GM12872 (cell line): ENCODE measurements around the gene LTB4R2.

Source experiments
- TF ChIP-seq, protein P1 (sequence below): IDR thresholded peaks from 3 replicates; pipeline ENCODE4 v1.5.1; 2011; ENCODE audit warnings: low read depth, mild to moderate bottlenecking, low read length, moderate library complexity; ENCODE audit not compliant: insufficient read depth

The LTB4R2 gene

DNA sequence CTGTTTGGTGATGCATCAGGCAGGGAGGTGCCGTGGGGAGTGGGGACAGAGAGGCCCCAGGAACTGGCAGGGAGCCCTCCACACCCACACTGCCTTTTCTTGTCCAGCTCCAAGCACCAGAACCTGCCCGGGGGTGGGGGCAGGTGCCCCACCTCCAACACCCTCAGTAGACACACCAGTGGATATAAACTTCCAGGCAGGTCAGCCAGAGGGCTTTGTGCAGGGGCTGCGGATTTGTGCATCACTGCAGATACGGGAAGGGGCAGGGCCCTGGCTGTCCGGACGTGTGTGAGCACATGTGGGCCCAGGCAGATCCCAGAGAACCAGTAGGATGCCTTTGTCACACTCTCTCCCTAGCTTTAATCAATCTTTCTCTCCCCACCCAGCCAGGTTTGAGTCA lies 45.6 kb upstream of the LTB4R2 start:
- TF ChIP-seq, protein P1, sequence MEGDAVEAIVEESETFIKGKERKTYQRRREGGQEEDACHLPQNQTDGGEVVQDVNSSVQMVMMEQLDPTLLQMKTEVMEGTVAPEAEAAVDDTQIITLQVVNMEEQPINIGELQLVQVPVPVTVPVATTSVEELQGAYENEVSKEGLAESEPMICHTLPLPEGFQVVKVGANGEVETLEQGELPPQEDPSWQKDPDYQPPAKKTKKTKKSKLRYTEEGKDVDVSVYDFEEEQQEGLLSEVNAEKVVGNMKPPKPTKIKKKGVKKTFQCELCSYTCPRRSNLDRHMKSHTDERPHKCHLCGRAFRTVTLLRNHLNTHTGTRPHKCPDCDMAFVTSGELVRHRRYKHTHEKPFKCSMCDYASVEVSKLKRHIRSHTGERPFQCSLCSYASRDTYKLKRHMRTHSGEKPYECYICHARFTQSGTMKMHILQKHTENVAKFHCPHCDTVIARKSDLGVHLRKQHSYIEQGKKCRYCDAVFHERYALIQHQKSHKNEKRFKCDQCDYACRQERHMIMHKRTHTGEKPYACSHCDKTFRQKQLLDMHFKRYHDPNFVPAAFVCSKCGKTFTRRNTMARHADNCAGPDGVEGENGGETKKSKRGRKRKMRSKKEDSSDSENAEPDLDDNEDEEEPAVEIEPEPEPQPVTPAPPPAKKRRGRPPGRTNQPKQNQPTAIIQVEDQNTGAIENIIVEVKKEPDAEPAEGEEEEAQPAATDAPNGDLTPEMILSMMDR = no peak

DNA sequence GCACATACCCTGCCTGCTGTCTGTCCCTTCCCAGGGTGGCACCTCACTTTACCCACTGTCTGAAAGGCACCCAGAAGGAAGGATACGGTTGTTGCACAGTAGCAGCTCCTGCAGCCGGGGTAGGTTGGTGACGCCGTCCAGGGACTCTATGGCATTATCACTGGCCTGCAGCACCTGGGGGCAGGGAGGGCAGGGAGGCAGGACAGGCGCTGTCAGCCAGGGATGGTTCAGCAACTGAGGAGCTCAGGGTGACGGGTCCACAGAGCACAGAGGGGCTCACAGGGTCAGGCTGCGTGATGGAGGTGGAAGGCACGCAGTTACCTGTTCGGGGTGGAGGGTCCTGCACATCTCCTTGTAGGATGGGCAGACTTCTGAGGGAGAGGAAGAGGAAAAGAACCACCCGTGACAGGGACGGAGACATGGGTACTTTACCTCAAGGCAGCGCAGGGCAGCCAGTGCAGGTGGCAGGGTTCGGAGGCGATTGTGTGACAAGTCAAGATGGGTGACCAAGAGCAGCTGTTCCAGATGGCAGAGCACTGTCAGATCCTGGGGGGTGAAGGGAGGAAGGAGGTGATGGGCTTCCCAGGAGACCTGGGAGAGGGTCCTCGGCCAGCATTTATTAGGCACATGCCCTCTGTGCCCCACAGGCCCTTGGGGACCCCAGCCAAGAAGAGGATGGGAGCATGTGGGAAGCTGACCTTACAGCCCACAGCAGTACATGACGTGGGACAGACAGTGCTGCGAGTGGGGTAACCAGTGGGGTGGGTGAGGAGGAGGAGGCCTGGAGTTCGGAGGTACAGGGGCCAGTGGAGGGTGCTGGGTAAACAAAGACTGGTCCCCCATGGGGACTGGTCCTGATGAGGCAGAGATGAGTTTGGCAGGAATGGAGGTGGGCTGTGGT lies 43.3 kb upstream of the LTB4R2 start:
- TF ChIP-seq, protein P1 = no peak

DNA sequence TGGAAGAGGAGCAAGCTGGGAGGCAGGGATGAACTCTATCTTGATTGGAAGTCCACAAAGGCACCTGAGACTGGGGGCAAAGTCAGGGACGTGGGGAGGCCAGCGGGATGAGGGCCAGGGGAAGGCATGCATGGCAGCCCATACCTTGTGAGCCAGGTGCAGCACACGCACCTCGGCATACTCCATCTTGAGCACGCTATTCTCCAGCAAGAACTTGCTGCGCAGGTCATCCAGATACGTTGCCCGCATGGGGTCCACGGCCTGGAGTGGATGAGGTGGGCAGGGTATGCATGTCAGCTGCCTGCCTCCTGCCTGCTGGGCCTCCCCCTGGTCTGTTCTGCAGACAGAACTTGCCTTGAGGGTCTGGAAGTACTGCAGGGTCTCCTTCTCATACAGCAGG lies 42.4 kb upstream of the LTB4R2 start:
- TF ChIP-seq, protein P1 = no peak

DNA sequence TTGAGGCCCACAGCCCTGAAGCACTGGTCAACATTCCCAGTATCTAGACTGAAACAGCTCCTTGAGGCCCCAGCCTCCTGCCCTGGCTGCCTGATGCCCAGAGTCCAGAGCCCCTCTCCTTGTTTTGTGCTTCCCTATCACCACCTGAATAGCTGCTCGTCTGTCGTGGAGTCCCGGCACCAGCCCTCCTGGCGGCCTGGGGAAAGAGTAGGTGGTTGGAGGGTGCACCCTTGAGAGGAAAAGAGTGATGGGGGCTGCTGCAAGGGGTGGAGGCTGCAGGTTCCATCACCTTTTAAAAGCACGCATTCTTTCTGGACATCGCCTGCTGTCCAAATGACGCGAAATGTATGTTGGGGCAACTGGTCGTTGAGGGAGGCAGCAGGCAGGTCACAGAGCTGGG lies 41.7 kb upstream of the LTB4R2 start:
- TF ChIP-seq, protein P1 = no peak

DNA sequence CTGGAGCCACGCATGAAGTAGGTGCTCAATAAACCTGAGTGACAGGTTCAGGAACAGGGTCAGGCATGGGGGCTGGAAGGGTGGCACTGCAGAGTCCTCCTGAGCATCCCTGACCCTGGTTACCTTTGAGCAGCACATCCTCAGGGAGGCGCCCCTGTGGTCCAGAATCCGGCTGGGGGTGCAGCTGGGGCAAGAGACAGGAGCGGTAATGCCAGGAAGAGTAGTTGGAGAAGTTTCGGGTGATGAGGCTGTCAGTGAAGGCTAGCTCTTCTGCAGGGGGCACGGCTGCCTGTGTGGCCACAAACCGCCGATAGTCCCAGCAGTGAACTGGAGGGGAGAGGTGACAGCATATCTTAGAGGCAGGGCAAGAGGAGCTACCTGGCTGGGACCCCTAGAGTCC lies 40.6 kb upstream of the LTB4R2 start:
- TF ChIP-seq, protein P1 = no peak

DNA sequence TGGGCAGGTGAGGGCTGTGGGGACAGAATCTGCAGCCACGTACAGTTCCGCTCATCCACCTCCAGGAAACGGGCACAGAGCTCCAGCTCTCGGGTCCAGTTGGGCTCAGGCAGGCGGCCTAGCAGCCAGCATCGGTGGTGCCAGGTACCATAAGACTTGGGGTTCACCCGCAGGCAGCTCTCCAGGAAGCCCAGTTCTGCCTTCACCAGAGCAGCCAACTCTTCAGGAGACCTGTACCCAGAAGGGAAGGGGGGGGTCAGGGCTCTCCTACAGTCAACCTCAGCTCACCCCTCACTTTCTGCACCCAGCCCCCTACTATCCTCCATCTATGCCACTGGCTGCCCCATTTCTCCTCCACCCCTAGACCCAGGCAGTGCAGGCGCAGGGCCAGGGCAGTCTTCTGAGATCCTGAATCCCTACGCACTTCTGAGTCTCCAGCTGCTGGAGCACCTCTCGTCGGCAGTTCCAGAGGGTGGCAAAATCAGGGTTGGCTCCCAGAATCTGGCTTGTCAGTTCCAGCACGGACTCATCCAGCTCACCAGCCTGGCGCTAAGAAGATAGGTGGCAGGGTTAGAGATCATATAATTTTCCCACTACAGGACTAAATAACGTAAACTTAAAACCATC lies 39.9 kb upstream of the LTB4R2 start:
- TF ChIP-seq, protein P1 = no peak

DNA sequence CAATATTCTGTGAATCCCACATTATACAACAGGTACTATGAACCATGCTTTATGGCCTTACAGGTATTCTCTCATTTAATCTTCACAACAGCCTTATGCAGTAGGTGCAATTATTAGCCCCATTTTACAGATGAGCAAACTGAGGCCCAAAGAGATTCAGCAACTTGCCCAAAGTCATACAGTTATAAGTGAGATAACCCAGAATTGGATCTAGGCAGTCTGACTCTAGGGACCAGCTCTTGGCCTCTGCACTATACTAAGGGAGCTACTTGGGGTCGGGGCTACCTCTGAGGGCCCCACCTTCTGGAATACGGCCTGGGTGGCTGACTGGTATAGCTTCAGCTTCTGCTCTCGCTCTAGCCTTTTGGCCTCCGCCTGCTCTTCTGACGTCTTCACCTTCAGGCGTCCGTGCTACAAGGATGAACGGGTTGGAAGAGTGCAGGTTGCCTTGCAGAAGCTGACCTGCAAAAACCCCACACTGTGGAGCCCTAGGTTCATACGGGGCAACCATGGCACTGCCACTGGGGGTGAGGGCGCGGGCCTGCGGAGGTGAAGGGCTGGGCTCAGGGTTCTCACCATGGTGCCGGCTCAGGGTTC lies 39.3 kb upstream of the LTB4R2 start:
- TF ChIP-seq, protein P1 = no peak
